Activated T-cell treated with anti-CD3 and anti-CD28 coated beads, Interleukin-2, amount 50 U/mL, for 48 hours (primary cell): Measurements from ENCODE around the gene PAK4.

Experiments
- DNase-seq, 2 experiments: peaks; one replicate each; pipeline ENCODE4 v3.0.0-alpha.2; 2020

Gene PAK4

GRCh38 chr19:39166571-39167391 lies 41.2 kb downstream of the PAK4 start:
- DNase-seq = no peak

DNA sequence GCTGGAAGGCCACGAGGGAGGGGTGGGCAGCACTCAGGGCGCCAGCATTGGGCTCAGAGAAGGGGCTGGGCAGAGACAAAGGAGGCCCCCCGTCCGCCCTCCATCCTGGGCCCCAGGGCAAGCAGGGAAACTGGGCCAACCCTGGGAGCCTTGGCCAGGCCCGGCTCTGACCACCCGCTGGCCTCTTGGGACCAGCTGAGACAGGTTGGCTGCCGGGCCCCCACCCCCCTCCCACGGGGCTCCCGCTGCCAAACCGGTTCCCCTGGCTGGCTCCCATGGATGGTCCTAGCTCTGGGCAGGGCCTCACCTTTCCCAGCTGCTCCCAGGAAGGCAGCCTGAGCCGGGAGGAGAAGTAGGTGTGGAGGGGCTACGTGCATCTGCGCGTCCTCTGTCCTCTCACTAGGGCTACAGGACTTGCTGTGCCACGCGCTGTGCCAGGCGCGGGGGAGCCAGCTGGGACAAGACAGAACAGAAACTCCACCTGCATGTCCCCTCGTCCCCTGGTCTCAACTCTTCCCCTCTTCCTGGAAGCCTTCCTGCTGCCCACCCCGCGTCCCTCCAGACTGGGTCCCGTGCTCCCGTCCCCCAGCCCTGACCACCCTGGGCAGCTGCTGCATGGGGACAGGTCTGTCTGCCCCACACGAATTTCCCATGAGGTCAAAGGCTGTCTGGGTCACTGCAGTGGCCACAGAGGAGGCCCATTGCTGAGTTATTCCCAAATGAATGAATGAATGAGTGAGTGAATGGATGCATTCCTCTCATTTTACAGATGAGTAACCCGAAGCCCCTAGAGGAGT lies 42.1 kb downstream of the PAK4 start:
- no peak for DNase-seq

- DNase-seq = no peak
Observed at GRCh38 chr19:39168258-39169142, 42.9 kb downstream of the PAK4 start.

DNA sequence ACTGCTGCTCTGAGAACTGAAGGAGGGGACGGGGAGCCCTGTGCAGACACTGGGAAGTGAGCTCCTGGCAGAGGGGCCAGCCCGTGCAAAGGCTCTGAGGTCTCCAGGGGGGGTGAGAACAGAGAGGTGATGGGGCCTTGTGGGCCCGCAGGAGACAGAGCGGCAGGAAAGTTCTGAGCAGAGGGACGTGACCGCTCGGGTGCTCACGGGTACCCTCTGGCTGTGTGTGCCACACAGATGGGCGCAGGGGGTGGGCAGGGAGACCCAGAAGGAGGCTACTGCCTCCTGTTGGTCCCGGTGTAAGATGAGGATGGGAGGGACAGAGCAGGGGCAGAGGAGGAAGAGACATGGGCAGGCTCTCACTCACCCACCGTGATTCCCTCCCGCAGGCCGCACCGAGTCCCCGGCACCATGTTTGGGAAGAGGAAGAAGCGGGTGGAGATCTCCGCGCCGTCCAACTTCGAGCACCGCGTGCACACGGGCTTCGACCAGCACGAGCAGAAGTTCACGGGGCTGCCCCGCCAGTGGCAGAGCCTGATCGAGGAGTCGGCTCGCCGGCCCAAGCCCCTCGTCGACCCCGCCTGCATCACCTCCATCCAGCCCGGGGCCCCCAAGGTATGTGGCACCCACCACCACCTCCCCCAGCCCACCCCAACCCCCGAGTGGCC lies 43.7 kb downstream of the PAK4 start:
- no peak for DNase-seq

DNA sequence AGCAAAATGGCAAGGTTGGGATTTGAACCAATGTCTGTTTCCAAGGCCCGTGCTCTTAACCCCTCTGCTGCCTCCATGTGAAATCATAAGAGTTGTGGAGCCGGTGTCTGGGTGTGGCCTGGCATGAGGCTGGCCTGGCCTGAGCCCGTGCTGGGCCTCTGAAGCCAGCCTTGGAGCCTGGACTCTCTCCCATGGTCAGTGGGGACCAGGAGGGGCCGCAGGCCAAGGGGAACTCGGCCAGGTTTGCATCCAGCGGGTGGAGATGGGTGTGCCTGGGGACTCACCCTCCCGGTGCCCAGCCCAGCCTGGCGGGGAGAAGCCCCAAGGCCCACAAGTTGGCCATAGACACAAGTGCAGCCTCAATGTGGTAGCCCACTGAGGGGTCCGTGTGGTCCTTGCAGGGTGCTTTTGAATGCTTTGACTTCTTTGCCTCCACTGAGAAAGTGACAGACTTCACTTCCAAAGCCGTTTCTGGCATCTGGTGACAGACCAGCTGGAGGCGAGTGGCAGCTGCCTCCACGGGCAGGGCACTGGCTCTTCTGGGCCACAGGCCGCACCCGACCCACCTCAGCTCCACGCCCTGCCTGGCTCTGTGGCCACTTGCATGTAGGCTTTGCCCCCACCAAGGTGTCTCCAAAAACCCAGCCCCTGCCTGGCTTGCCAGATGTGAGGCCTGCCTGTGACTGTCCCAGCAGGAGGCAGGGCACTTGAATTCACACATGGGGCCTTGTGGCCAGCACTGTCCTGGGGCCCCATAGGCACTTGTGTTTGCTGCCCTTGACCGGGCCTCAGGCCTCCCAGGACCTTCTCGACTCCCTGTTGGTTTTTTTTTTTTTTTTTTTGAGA lies 45.0 kb downstream of the PAK4 start:
- no peak for DNase-seq

DNA sequence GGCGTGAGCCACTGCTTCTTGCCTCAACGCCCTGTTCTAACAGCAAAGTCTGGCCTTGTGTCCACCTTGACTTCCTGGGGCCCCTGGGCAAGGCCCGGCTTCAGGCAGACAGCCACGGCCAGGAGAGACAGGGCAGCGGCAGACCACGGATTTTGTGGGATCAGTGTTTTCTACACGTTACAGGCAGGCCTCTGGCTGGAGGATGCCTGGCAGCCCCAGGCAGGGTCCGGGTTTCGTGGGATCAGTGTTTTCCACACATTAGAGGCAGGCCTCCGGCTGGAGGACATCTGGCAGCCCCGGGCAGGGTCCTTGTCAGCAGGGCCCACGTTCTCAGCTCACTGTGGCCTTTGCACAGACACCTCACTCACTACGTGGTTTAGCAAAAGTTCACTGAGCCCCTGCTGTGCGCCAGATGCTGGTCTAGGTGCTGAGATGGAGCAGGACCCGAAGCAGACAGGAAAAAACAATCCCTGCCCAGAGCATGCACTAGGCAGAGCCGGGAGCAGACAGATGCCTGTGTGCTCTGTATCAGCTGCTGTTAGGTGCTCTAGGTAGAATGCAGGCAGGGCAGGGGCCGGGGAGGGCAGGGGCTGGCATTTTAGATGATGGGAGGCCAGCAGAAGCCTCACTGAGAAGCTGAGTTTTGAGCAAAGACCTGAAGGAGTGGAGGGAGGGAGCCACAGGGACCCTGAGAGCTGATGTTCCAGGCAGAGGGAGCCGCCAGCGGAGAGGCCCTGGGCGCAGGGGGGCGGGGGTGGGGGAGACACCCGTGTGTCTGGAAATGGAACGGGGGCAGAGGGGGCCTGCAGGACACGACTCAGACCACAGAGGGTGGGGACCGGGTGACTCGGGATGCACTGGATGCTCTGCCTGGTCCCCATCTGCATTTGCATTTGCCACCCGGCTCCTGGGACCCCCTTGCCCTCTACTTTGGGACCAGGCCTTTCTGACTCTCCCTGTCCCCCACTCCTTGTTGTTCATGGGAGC lies 46.2 kb downstream of the PAK4 start:
- DNase-seq = no peak

GRCh38 chr19:39172700-39173501 lies 47.3 kb downstream of the PAK4 start:
- DNase-seq = no peak

DNA sequence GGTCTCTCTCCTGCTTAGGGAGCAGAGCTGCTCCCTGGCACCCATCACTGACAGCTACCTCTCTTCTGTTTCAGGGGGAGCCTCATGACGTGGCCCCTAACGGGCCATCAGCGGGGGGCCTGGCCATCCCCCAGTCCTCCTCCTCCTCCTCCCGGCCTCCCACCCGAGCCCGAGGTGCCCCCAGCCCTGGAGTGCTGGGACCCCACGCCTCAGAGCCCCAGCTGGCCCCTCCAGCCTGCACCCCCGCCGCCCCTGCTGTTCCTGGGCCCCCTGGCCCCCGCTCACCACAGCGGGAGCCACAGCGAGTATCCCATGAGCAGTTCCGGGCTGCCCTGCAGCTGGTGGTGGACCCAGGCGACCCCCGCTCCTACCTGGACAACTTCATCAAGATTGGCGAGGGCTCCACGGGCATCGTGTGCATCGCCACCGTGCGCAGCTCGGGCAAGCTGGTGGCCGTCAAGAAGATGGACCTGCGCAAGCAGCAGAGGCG lies 48.0 kb downstream of the PAK4 start:
- DNase-seq = no peak

- DNase-seq = no peak
Observed at GRCh38 chr19:39174142-39174541, 48.6 kb downstream of the PAK4 start.

DNA sequence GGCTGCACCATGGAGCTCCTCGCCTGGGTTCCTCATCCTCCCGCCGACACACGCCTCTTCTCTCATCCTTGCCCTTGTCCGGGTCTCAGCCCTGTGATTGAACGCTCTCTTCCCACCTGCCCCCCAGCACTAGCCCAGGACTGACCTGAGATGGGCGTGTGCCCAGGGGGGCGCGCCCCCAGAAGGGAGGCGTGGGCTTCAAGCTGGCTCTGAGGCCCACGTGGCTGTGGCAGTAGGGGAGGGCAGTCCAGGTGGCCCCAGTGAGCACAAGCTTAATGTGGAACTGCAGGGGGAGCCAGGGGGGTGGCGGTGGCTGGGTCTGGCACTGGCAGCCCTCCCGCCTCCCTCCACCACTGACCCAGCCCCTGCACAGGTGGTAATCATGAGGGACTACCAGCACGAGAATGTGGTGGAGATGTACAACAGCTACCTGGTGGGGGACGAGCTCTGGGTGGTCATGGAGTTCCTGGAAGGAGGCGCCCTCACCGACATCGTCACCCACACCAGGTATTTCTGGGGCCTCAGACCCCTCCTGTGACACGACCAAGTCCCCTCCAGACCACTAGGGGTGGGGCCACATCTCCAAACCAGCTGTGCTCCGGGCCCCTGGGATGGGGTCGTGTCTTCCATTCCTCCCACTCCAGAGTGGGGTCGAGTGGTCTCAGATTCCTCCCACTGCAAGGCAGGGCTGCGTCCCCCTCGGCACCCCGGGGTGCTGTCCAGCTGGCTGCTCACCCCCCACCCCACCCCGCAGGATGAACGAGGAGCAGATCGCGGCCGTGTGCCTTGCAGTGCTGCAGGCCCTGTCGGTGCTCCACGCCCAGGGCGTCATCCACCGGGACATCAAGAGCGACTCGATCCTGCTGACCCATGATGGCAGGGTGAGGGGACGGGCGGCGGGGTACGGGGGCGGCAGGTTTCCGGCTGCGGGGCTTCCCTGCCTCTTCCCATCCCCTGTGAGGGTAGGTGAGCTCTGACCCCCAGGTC lies 49.3 kb downstream of the PAK4 start:
- DNase-seq = no peak

DNA sequence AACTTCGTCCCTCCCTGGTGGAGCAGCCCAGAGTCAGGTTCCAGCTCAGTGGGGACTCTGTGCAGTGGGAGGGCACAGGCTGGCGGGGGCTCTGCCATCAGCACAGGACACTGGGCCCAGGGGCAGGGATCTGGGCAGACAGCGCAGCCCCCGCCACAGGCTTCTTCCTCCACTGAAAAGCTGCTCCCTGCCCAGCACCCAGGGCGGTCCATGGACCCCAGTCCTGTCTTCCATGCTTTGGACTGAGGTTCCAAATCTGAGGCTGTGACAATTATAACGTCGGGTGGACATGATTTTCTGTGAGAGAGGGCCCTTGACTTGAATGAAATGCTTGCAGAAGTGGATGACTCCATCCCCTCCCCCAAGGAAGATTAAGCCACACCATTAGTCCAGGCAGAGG lies 50.0 kb downstream of the PAK4 start:
- no peak for DNase-seq

DNA sequence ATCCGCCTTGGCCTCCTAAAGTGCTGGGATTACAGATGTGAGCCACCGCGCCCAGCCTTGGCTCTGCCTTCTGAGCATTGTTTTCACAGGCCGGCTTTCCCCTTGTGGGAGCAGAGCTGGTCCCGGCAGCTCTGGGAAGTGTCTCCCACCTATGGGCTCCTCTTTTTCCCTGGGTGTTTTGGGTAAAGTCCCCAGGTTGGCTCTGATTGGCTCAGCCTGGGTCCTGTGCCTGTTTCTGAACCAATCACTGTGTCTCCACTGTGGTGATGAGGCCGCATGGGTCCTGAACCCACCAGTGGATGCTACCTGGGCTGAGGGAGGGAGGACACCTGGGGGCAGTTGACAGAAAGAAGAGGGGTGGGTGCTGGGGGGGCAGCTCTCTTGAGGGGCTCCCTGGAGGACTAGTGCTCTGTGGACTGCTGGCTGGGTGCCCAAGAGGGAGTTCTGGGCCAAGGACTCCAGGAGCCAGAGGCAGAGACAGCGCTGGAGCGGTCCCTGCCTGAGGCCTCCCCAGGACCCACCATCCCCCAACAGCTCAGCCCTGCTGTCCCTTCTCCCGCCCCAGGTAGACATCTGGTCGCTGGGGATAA lies 51.6 kb downstream of the PAK4 start:
- no peak for DNase-seq

GRCh38 chr19:39177736-39178135 lies 52.1 kb downstream of the PAK4 start:
- no peak for DNase-seq

DNA sequence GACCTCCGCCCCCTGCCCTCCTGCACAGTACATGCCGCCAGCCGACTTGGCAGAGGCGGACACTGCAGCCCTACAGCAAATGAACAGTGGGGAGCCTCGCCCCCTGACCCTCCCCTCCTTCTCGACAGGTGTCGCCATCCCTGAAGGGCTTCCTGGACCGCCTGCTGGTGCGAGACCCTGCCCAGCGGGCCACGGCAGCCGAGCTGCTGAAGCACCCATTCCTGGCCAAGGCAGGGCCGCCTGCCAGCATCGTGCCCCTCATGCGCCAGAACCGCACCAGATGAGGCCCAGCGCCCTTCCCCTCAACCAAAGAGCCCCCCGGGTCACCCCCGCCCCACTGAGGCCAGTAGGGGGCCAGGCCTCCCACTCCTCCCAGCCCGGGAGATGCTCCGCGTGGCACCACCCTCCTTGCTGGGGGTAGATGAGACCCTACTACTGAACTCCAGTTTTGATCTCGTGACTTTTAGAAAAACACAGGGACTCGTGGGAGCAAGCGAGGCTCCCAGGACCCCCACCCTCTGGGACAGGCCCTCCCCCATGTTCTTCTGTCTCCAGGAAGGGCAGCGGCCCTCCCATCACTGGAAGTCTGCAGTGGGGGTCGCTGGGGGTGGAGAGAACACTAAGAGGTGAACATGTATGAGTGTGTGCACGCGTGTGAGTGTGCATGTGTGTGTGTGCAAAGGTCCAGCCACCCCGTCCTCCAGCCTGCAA lies 52.9 kb downstream of the PAK4 start:
- no peak for DNase-seq

GRCh38 chr19:39179754-39180153 lies 54.2 kb downstream of the PAK4 start:
- DNase-seq = no peak

- no peak for DNase-seq
Observed at GRCh38 chr19:39180749-39181148, 55.2 kb downstream of the PAK4 start.
